ENCODE data around the gene CCM2. TPM values are rescaled to one million over a fixed set of nuclear protein-coding genes. Genes with fewer than 3 reads are reported as not detected.

The CCM2 gene
- total RNA-seq, 4 donors from 2014 or later, result 35.8 to 62.0 (median 51.9) TPM

GRCh38 chr7:45065031-45065995, 65.3 kb downstream of the CCM2 start:
- ATAC-seq, result no peak
- Histone ChIP-seq H3K9me3 (no peaks in the 10 kb centered on the region), H3K4me1 (no peaks in the 10 kb centered on the region), H3K4me3 (no peak overlapping the region), H3K27ac (no peak overlapping the region), H3K36me3 (peaks cover 0 to 72% of the 10 kb centered on the region in 2 donors), H3K27me3 (no peaks in the 10 kb centered on the region)
- no peak for TF ChIP-seq POLR2AphosphoS5 (IDR thresholded peaks at IDR 0.05)
- TF ChIP-seq POLR2A (IDR thresholded peaks at IDR 0.05), result no peak
- TF ChIP-seq CTCF (IDR thresholded peaks at IDR 0.05), result no peak
- TF ChIP-seq EP300 (IDR thresholded peaks at IDR 0.05), result no peak
- WGBS, 2 donors (ENCODE audit: low coverage in 1 of 2), result 85 to 92% methylated on average over 5 of the region's 12 CpGs

DNA sequence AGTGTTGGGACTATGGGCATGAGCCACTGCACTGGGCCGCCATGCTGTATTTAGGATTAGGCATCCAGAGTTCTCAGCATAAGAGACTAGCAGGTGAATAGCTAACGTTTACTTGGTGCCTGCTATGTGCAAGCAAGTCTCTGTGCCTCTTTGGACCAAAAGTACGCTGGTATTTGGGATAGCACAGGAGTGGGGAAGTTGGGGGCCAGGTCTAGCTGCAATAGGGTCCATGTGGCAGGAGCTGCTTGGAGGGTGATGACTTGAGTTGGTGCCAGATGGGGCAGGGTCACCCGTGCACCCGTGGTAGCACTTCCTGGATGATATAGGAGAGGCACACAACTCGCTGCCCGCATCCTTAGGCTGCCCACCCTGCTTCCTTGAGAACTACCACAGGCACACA, 66.4 kb downstream of the CCM2 start:
- no peak overlapping the region for H3K27ac ChIP-seq
- H3K4me3 ChIP-seq, result no peak overlapping the region
- no peak for ATAC-seq
- H3K36me3 ChIP-seq, result peaks cover 0 to 83% of the 10 kb centered on the region in 2 donors
- 70 to 100% methylated on average over 2 to 4 of the region's 7 CpGs for WGBS, 2 donors (ENCODE audit: low coverage in 1 of 2)
- TF ChIP-seq POLR2AphosphoS5 (IDR thresholded peaks at IDR 0.05) (no peak), EP300 (IDR thresholded peaks at IDR 0.05) (no peak), POLR2A (IDR thresholded peaks at IDR 0.05) (no peak), CTCF (IDR thresholded peaks at IDR 0.05) (no peak)
- no peaks in the 10 kb centered on the region for H3K4me1 ChIP-seq
- no peaks in the 10 kb centered on the region for H3K27me3 ChIP-seq
- H3K9me3 ChIP-seq, result no peaks in the 10 kb centered on the region

GRCh38 chr7:45067582-45067981, 67.6 kb downstream of the CCM2 start:
- ATAC-seq, result no peak
- Histone ChIP-seq H3K4me1 (no peaks in the 10 kb centered on the region), H3K27me3 (no peaks in the 10 kb centered on the region), H3K4me3 (no peak overlapping the region), H3K27ac (no peak overlapping the region), H3K36me3 (peaks cover 0 to 94% of the 10 kb centered on the region in 2 donors), H3K9me3 (no peaks in the 10 kb centered on the region)
- no peak for TF ChIP-seq EP300 (IDR thresholded peaks at IDR 0.05)
- WGBS, 2 donors (ENCODE audit: low coverage in 1 of 2), result 62 to 83% methylated on average over 1 to 2 of the region's 3 CpGs

DNA sequence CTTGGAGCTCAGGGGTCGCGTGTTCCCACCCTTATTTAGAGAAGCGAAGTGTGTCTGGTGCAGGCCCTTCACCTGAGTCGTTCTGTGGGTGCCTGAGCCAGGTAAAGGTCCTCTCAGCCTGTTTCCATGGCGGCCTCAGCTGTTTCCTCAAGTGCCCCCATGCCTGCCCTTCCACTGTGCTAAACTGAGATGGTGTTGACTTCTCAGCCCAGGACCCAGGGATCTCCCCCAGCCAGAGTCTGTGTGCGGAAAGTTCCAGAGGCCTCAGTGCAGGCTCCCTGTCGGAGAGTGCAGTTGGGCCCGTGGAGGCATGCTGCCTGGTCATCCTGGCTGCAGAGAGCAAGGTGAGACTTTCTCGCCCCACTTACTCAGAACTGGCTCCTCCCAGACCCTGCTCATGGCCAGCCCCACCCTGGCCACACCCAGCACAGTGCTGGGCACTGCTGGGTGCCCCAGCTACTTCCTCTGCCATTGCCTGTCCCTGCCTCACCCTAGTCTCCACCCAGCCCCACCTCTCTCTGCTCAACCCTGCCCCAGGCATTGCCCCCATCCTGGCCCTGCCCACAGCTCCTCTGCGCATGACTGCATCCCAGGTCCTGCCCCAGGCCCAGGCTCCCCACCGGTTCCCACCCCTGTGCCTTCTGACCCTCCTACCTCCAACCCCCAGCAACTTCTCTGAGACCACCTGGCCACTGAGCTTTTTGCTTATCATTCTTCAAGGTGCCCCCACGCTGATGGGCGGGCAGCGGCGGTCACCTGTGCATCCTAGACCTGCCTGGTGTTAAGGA, 68.4 kb downstream of the CCM2 start:
- no peak for ATAC-seq
- Histone ChIP-seq H3K27ac (no peak overlapping the region), H3K4me1 (no peaks in the 10 kb centered on the region), H3K36me3 (peaks cover 0 to 100% of the 10 kb centered on the region in 2 donors), H3K4me3 (no peak overlapping the region), H3K27me3 (no peaks in the 10 kb centered on the region), H3K9me3 (no peaks in the 10 kb centered on the region)
- 89 to 95% methylated on average over 3 to 10 of the region's 15 CpGs for WGBS, 2 donors (ENCODE audit: low coverage in 1 of 2)
- TF ChIP-seq CTCF (IDR thresholded peaks at IDR 0.05), result no peak
- TF ChIP-seq EP300 (IDR thresholded peaks at IDR 0.05), result no peak
- no peak for TF ChIP-seq POLR2A (IDR thresholded peaks at IDR 0.05)
- TF ChIP-seq POLR2AphosphoS5 (IDR thresholded peaks at IDR 0.05), result no peak

DNA sequence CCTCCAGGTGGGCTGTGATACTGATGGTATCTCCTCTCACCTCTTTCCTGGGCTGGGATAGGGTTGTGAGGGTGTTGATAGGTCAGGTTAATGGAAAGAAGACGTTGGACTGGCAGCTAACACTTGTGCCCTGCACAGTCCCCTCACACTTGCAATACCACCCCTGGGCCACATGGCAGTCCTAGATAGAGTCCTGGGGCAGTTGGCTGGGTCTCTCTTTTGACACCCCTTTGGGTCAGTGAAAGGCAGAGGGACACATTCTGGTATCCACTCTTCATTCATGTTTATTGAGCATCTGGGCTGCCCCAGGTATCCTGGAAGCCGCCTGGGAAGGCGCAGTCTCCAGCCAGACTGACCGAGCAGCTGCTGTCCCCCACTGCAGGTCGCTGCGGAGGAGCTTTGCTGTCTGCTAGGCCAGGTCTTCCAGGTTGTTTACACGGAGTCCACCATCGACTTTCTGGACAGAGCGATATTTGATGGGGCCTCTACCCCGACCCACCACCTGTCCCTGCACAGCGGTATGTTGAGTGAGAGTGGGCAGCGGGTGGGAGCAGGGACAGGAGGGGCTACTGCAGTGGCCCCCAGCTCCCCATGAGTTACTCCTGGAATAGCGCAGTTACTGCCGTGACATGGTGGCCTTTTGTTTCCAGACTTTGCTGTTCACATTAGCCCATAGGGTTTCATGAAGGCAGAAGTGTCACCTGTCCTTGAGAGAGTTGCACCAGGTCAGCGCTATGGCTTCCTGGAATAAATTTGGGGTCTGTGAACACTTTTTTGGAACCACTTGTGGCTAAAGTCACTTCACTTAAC, 69.6 kb downstream of the CCM2 start:
- 92 to 100% methylated on average over 2 to 13 of the region's 15 CpGs for WGBS, 2 donors (ENCODE audit: low coverage in 1 of 2)
- Histone ChIP-seq H3K9me3 (no peaks in the 10 kb centered on the region), H3K4me3 (no peak overlapping the region), H3K27me3 (no peaks in the 10 kb centered on the region), H3K4me1 (no peaks in the 10 kb centered on the region), H3K27ac (no peak overlapping the region), H3K36me3 (peaks cover 0 to 100% of the 10 kb centered on the region in 2 donors)
- TF ChIP-seq POLR2AphosphoS5 (IDR thresholded peaks at IDR 0.05) (no peak), CTCF (IDR thresholded peaks at IDR 0.05) (no peak), POLR2A (IDR thresholded peaks at IDR 0.05) (no peak), EP300 (IDR thresholded peaks at IDR 0.05) (no peak)
- no peak for ATAC-seq
